ENCODE measurements around the gene SEMA6A.

Gene SEMA6A

DNA sequence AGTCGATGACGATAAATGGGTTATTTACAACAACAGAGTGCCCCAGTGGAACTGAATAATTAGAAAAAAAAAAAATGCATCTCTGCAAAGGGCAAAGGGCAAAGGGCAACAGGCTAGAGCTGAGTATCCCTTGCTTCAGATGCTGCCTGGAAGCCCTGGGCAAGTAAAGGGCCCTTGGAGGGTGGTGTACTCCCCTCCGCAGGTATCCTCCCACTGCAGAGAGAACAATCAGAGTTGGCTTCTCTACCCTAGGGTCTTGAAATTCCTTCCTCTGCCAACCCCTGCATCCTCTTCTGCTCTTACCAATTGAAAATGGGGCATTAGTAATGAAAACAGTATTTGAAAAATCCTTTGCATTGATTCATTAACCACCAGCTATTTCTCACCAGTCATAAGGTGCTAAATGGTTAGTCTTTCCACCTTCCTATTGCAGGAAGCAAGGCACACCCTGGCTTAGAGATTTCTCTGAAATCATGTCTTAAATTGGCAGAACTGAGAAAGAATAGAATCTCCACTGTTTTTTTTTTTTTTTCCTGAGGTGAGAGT is 122.6 kb downstream of the SEMA6A start:
- Mint-ChIP-seq H3K9me3 (no peaks in the 10 kb centered on the region), H3K27ac (no peak overlapping the region), H3K36me3 (peaks cover 15 to 29% of the 10 kb centered on the region in 2 donors), H3K4me3 (no peak overlapping the region), H3K27me3 (no peaks in the 10 kb centered on the region), H3K4me1 (peaks cover 12% of the 10 kb centered on the region in 2 donors)
- DNase-seq: no peak
- no peak for ATAC-seq (replicated peaks)

DNA sequence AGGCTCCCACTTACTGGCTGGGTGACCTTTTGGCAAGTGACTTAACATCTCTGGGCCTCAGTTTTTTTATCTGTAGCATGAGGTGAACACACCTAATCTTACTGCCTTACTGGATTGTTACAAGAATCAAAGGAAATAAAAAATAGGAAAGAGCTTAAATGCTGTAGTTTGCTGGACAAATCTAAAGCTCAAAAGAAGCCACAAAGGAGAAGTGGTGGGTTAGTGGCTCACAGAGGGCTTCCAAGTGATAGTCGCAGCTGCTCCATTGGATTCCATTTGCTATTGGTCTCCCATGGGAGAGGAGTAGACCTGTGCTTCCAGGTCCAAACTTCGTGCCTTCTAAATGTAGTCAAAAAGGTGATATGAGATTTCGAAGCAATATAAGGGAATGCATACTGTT is 123.6 kb downstream of the SEMA6A start:
- H3K27me3 Mint-ChIP-seq: no peaks in the 10 kb centered on the region
- DNase-seq: no peak
- no peak for ATAC-seq (replicated peaks)
- H3K36me3 Mint-ChIP-seq: peaks cover 24 to 38% of the 10 kb centered on the region in 2 donors
- peaks cover 0 to 3% of the 10 kb centered on the region in 2 donors for H3K9me3 Mint-ChIP-seq
- H3K4me3 Mint-ChIP-seq: no peak overlapping the region
- H3K27ac Mint-ChIP-seq: no peak overlapping the region
- peaks cover 12% of the 10 kb centered on the region in 2 donors for H3K4me1 Mint-ChIP-seq

DNA sequence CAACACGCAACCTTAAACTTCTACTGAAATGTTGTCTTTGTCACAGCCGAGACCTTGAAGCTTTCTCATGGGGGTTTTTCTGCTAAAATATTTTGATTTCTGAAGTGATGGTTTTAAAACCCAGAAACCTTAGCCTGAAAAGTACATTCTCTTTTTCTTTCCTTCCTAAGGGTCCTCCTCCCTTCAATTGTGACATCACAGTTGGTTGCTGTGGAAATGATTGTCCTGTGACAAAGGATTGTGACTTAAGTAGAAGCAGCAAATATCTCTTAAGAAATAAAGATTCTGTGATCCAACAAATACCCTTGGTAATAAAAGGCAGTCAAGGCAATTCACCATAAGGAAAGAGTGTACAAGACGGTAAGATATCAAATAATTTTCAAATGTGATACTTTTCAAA is 125.2 kb downstream of the SEMA6A start:
- Mint-ChIP-seq H3K9me3 (peaks cover 0 to 3% of the 10 kb centered on the region in 2 donors), H3K27me3 (no peaks in the 10 kb centered on the region)

DNA sequence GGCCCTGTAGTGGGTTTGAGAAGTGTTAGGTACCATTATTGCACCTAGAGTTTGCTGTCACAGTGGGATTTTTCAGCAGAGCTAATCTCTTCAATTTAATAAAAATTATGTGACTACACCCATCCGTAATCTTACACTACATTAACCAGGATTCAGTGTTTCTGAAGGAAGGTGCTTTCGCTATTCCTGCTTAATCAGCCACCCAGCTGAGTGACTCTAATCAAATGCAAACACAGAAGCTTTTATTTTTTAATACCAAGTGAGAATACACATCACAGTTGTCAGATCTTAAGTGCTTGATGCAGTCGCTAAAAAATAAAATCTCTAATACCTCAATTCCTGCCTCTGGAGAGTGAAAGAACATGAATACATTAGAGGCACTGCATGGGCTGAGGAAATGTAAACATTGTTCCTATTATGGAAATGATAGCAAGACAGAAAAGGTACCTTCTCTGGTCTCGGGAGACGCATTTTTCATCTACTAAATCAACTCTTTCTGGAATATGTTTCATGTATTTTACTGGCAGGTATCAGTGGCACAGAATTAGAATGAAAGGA is 125.7 kb downstream of the SEMA6A start:
- no peak for ATAC-seq (replicated peaks)
- no peak for DNase-seq
- H3K27me3 Mint-ChIP-seq: no peaks in the 10 kb centered on the region
- peaks cover 0 to 3% of the 10 kb centered on the region in 2 donors for H3K9me3 Mint-ChIP-seq
- no peak overlapping the region for H3K27ac Mint-ChIP-seq
- H3K4me1 Mint-ChIP-seq: peaks cover 3 to 5% of the 10 kb centered on the region in 2 donors
- H3K36me3 Mint-ChIP-seq: peaks cover 28 to 46% of the 10 kb centered on the region in 2 donors
- H3K4me3 Mint-ChIP-seq: no peak overlapping the region

More for the DNA sequence above, 125.2 kb downstream of the SEMA6A start:
- ATAC-seq (replicated peaks): no peak
- H3K4me3 Mint-ChIP-seq: no peak overlapping the region
- H3K27ac Mint-ChIP-seq: no peak overlapping the region
- H3K36me3 Mint-ChIP-seq: peaks cover 28 to 47% of the 10 kb centered on the region in 2 donors
- peaks cover 8 to 9% of the 10 kb centered on the region in 2 donors for H3K4me1 Mint-ChIP-seq
- DNase-seq: no peak

DNA sequence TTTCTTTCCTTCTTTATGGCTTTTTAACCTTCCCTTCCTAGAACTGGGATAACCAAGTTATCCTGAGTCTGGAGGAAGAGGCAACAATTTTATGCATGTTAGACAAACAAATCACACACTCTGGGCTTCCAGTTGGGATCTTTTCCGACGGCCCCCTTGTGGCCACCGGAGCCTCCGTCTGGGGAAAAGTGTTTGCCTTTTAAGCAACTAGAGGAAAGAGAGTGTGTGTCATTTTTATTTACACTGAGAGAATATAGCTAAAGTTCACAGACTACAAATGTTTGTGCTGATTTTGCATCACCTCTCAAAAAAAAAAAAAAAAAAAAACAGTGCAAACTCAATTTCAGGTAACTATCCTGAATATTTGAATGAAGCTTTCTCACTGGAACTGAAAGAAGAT is 126.2 kb downstream of the SEMA6A start:
- Mint-ChIP-seq H3K27me3 (no peaks in the 10 kb centered on the region), H3K4me1 (peaks cover 0 to 3% of the 10 kb centered on the region in 2 donors), H3K4me3 (no peak overlapping the region), H3K27ac (no peak overlapping the region), H3K9me3 (peaks cover 0 to 3% of the 10 kb centered on the region in 2 donors), H3K36me3 (peaks cover 28 to 44% of the 10 kb centered on the region in 2 donors)
- DNase-seq (no peak), ATAC-seq (replicated peaks) (no peak)

DNA sequence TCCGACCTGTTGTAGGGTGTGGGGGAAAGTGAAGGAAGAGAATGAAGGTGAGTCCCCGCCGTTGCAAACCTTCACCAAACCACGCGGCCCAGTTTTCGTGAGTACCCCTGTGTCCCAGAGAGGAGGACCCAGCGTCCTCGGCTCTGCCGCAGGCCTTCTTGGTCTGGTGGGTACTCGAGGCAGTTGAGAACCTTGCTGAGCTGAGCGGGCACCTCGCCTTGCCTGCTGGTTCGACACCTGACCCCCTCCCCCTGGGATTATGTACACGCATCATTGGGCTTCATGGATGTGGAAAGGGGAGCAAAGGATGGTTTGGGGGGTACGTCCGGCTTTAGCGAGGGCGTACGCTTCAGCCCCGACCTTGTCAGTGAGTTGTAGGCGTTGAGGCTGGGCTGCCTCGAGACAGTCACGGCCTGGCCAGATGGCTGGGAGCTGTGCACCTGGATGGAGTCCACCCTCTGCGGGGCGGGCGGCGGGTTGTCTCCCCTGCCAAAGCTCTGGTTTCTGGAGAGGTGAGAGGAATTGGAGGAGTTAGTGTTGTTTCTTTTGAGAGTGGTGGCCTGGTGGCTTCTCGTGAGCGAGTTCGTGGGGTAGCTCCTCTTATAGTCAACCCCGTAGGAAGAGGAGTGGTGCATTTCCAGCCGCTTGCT is 128.1 kb downstream of the SEMA6A start:
- Mint-ChIP-seq H3K27ac (no peak overlapping the region), H3K4me1 (no peaks in the 10 kb centered on the region), H3K4me3 (no peak overlapping the region), H3K36me3 (peaks cover 23 to 41% of the 10 kb centered on the region in 2 donors), H3K27me3 (no peaks in the 10 kb centered on the region), H3K9me3 (peaks cover 0 to 3% of the 10 kb centered on the region in 2 donors)
- DNase-seq: no peak
- ATAC-seq (replicated peaks): no peak

DNA sequence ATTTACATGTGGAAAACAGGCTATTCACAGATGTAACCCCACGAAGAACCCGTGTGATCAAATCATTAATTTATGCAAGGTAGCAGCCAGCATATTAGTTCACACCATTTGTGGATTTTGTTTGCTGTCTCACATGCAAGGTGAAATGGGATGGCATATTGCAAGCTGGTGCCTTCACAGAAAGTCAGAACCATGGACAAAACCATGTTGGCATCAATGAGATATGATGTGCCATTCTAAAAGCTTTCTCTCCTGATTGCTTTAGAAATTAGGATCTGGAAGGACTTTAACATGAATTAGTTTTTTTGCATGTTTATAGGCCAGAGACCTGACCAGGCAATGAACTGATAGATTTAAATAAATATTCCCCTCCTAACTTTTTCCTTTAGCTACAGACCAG is 129.3 kb downstream of the SEMA6A start:
- Mint-ChIP-seq H3K9me3 (peaks cover 0 to 3% of the 10 kb centered on the region in 2 donors), H3K27ac (no peak overlapping the region), H3K4me1 (peaks cover 0 to 6% of the 10 kb centered on the region in 2 donors), H3K27me3 (no peaks in the 10 kb centered on the region), H3K36me3 (peaks cover 20 to 39% of the 10 kb centered on the region in 2 donors), H3K4me3 (no peak overlapping the region)
- ATAC-seq (replicated peaks): no peak
- no peak for DNase-seq

DNA sequence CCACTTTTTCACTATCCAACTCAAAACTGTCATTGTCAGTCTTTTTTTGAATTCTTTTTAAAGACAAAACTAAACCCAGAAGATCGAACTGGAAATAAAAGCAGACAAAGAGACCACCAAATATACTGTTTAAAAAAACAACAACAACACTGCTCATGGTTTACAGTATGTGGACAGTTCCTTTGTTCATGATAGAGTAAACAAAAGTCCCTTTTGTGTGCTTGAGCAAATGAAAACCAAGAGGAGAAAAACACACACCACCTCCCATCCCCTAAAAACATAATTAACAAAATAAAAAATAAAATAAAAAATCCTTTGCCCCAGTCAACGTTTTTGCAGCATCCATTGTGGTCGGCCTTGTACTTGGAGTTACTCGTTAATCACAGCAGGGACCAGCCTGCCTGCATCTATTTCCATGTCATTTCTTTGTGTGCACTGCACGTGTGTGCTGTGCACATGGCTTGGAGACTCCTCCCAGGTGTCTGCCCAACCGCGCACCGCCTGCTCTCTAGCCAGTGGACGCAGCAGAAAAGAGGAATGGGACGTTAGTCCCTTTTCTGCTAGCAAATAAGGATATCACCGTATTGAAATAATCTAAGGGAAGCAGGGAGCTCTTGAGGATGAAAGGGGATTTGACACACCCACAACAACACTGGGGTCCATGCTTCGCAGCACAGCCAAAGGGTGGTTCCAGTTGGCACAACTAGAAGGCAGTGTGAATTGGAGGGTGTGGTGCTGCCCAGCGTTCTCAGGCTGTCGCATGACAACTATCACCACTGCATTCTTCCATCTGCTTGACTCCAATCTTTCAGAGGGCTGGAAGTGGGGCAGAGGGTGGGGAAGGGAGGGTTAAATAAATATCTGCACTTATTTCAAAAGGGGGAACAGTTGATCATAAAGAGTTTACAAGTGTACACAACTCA is 130.0 kb downstream of the SEMA6A start:
- H3K4me3 Mint-ChIP-seq: no peak overlapping the region
- H3K27ac Mint-ChIP-seq: no peak overlapping the region
- no peak for DNase-seq
- H3K36me3 Mint-ChIP-seq: peaks cover 19 to 38% of the 10 kb centered on the region in 2 donors
- peaks cover 0 to 3% of the 10 kb centered on the region in 2 donors for H3K9me3 Mint-ChIP-seq
- peaks cover 0 to 12% of the 10 kb centered on the region in 2 donors for H3K4me1 Mint-ChIP-seq
- H3K27me3 Mint-ChIP-seq: no peaks in the 10 kb centered on the region
- ATAC-seq (replicated peaks): no peak

DNA sequence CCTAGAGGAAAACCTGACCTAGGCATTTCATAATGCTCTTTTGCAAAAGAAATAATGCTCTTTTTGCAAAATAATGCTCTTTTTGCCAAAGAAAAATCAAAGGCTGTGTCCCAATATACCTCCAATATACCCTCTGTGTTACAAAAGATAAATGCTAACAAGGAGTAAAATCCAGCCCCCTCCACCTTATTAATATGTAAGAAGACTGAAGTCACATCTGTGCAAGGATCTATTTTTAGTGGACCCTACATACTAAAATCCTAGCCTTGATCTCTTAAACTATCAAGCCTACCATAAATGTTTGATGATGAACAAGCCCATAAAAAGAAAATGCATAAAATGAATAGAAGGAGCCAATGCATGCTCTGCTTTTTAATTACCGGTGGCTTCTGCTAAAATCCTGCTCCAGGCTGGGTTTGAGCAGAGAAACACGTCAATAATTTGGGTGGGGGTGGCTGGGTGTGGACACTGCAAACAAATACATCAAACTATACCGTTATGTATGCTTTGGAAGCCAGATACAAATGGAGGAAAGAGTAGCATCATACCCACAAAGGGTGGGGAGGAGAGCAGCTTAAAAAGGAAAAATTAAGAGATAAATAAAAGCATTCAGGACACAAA is 131.6 kb downstream of the SEMA6A start:
- Mint-ChIP-seq H3K4me3 (no peak overlapping the region), H3K27me3 (no peaks in the 10 kb centered on the region), H3K27ac (no peak overlapping the region), H3K36me3 (peaks cover 14 to 30% of the 10 kb centered on the region in 2 donors), H3K4me1 (peaks cover 4 to 12% of the 10 kb centered on the region in 2 donors), H3K9me3 (peaks cover 0 to 3% of the 10 kb centered on the region in 2 donors)
- no peak for ATAC-seq (replicated peaks)
- no peak for DNase-seq

DNA sequence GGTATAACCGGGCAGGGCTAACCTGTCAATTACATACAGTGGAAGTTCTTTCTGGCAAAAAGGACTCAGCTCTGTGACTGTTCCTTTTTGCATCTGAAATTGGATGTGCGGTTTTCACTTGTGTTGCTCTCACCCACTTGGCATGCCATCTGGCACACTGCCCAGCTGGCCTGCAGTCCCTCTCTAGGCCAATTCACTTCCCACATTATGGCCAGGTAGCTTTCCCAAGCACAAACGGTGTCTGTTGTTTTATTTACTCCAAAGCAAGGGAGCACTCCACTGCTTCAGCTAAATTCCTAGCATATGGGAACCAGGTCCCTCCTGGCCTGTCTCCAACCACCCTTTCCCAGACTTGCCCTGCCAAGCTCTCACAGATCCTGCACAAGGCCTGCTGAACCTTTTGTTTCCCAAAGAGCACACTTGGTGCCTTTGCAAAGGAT is 132.5 kb downstream of the SEMA6A start:
- peaks cover 0 to 3% of the 10 kb centered on the region in 2 donors for H3K9me3 Mint-ChIP-seq
- no peaks in the 10 kb centered on the region for H3K27me3 Mint-ChIP-seq
- peaks cover 4 to 12% of the 10 kb centered on the region in 2 donors for H3K4me1 Mint-ChIP-seq
- ATAC-seq (replicated peaks) (no peak), DNase-seq (no peak)
- no peak overlapping the region for H3K4me3 Mint-ChIP-seq
- no peak overlapping the region for H3K27ac Mint-ChIP-seq
- peaks cover 14 to 24% of the 10 kb centered on the region in 2 donors for H3K36me3 Mint-ChIP-seq

DNA sequence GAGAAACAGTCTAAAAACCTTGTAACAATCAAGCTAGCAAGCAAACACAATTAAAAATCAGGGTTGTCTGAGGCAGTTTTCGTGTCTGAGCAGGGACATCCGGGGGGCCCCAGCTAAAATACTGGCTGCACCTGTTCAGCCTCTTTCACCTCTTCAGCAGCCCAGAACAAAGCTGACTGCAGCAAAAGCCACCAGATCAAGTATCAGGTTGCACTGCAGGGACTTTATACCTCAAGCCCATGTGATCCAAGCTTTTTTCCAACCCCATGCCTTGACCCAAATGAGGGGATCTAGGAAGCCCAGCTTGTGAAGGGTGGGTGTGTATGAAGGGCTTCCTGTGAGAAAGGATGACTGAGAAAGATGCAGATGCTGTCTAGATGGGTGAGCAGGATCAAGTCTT is 133.4 kb downstream of the SEMA6A start:
- DNase-seq: no peak
- ATAC-seq (replicated peaks): no peak
- Mint-ChIP-seq H3K4me3 (no peak overlapping the region), H3K4me1 (peaks cover 4 to 12% of the 10 kb centered on the region in 2 donors), H3K27me3 (no peaks in the 10 kb centered on the region), H3K36me3 (peaks cover 6 to 20% of the 10 kb centered on the region in 2 donors), H3K9me3 (no peaks in the 10 kb centered on the region), H3K27ac (no peak overlapping the region)

DNA sequence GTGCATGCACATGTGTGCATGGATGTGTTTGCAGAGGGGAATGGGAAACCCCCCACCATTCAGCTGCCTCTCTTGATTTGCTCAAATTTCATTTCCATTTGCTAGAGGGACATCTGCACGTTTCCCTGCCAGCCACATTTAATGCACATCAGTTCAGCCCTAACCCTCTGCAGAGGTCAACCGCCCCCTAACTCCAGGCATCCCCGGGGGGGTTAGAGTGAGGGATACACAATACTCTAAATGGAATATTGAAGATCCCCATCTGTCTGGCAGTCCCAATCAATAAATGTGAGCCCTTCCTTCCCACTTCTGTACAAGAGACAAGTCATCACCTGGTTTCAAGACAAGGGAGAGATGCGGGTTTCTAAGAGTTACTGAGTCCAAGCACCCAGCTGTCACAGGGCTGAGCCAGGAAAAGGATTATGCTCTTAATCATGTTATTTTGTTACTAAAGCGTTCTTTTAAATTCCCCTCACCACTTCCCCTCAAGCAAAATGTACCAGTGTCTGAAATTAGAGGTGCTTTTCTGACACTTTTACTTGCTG is 134.1 kb downstream of the SEMA6A start:
- Mint-ChIP-seq H3K9me3 (no peaks in the 10 kb centered on the region), H3K36me3 (peaks cover 8 to 16% of the 10 kb centered on the region in 2 donors), H3K4me1 (peaks cover 4 to 12% of the 10 kb centered on the region in 2 donors), H3K27me3 (no peaks in the 10 kb centered on the region), H3K4me3 (no peak overlapping the region), H3K27ac (no peak overlapping the region)
- DNase-seq (no peak), ATAC-seq (replicated peaks) (peak; percentile 39 to 42)

DNA sequence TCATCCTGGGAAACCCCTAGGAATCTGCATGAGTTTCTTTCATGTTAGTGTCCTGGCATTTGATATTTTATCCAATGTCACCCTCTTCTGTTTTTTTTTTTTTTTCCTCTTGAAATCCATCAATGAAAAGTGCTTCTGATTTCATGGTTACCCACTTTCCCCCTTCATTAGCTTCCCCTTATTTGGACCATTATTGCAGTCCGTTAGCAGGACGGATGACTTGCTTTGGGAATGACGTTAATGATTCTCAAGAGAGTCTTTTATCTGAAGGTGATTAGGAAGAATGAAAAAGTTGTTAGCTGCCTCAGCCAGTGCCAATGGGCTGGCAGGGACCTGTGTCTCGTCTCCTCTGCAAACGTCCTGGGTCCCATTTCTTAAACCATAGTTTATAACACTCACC is 134.7 kb downstream of the SEMA6A start:
- peaks cover 4 to 12% of the 10 kb centered on the region in 2 donors for H3K4me1 Mint-ChIP-seq
- H3K27ac Mint-ChIP-seq: no peak overlapping the region
- peaks cover 12 to 16% of the 10 kb centered on the region in 2 donors for H3K36me3 Mint-ChIP-seq
- ATAC-seq (replicated peaks) (no peak), DNase-seq (no peak)
- H3K4me3 Mint-ChIP-seq: no peak overlapping the region
- no peaks in the 10 kb centered on the region for H3K27me3 Mint-ChIP-seq
- no peaks in the 10 kb centered on the region for H3K9me3 Mint-ChIP-seq

All from stimulated activated naive B cell treated with anti-CD40 and anti-IgM and Interleukin-4, amounts not matched to agents 10 μg/mL and 1 μg/mL and 100 μg/mL, for 72 hours (primary cell).